GM18907 (cell line): ENCODE data around the gene CASKIN1.
"Not testable (repeated sequence)": the region's sequence is repeated elsewhere in the genome, so short reads cannot be mapped to it uniquely, and the experiment has no call there.

ENCODE experiments used
- ATAC-seq: cut with Tn5 transposase; IDR thresholded peaks from one replicate; pipeline ENCODE4 v1.9.1; 2021; ENCODE audit warnings: mild to moderate bottlenecking, moderate library complexity; ENCODE audit not compliant: unreplicated experiment

Gene CASKIN1, protein sequence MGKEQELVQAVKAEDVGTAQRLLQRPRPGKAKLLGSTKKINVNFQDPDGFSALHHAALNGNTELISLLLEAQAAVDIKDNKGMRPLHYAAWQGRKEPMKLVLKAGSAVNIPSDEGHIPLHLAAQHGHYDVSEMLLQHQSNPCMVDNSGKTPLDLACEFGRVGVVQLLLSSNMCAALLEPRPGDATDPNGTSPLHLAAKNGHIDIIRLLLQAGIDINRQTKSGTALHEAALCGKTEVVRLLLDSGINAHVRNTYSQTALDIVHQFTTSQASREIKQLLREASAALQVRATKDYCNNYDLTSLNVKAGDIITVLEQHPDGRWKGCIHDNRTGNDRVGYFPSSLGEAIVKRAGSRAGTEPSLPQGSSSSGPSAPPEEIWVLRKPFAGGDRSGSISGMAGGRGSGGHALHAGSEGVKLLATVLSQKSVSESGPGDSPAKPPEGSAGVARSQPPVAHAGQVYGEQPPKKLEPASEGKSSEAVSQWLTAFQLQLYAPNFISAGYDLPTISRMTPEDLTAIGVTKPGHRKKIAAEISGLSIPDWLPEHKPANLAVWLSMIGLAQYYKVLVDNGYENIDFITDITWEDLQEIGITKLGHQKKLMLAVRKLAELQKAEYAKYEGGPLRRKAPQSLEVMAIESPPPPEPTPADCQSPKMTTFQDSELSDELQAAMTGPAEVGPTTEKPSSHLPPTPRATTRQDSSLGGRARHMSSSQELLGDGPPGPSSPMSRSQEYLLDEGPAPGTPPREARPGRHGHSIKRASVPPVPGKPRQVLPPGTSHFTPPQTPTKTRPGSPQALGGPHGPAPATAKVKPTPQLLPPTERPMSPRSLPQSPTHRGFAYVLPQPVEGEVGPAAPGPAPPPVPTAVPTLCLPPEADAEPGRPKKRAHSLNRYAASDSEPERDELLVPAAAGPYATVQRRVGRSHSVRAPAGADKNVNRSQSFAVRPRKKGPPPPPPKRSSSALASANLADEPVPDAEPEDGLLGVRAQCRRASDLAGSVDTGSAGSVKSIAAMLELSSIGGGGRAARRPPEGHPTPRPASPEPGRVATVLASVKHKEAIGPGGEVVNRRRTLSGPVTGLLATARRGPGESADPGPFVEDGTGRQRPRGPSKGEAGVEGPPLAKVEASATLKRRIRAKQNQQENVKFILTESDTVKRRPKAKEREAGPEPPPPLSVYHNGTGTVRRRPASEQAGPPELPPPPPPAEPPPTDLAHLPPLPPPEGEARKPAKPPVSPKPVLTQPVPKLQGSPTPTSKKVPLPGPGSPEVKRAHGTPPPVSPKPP (N-terminal part only)

DNA sequence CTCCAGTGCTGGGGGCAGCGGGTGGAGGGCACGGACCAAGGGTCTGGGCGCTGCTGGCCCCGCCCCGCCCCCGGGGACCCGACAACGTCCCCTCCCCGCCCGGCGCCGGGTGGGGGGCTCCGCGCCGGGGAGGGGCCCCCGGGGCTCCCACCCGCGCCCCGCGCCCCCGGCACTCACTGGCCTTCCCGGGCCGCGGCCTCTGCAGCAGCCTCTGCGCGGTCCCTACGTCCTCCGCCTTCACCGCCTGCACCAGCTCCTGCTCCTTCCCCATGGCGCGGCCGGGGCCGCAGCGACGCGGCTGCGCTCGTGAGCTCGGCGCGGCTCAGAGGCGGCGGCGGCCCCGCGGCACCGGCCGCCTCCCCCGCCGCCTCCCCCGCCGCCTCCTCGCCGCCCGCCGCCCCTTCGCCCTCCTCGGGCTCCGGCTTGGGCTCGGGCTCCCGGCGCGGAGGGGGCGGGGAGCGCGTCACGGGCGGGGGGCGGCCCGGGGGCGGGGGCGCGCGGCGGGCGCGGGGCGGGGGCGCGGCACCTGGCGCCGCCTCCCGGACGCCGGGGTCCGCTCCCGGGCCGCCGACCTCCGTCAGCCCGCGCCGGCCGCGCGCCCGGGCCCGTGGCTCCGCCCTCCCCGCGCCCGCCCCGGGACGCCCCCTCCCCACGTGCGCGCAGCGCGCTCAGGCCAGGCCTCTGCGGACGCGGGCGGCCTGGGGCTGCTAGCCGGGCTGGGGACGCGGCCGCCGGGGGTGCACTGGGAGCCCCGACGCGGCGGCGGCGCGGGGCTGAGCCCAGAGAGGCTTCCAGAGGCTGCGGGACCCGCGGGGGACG is at the start of gene CASKIN1:
TSS of gene CASKIN1 (minus strand) at position 444 of the 819 bp plus-strand sequence. CDS start at position 271, 173 bp downstream.
- no peak for ATAC-seq

DNA sequence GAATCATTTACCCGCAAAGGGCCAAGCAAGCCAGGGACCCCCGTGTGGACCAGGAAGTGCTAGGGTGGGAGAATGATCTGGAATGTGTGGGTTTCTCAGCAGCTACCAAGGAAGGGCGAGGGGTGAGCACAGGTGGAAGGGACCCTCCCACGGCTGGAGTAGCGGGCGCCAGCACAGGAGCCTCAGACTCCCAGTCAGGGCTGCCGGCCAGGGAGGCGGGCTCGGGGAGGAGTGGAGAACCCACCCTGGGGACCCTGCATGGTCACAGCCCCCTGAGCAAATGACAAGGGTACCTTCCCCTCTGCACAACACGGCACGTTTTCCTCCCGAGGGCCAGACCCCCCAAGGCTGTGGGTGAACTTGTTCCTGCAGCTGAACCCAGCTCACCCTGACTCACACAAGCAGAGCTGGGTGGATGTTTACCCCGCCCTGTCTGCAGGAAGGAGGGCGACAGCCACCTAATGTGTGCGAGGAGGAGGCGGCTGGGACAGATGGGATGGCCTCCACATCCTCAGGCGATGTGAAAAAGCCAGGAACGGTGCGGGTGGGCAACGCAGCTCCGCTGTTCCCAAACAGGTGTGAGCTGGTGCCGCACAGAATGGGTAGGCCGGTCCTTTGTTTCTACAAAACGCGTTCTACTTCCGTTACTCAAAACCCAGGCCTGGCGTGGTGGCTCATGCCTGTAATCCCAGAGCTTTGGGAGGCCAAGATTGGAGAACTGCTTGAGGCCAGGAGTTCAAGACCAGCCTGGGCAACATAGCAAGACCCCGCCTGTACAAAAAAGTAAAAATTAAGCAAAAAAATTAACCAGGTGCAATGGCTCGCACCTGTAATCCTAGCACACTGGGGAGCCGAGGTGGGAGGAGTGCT is 48.8 kb upstream of the CASKIN1 start:
- ATAC-seq: no peak

DNA sequence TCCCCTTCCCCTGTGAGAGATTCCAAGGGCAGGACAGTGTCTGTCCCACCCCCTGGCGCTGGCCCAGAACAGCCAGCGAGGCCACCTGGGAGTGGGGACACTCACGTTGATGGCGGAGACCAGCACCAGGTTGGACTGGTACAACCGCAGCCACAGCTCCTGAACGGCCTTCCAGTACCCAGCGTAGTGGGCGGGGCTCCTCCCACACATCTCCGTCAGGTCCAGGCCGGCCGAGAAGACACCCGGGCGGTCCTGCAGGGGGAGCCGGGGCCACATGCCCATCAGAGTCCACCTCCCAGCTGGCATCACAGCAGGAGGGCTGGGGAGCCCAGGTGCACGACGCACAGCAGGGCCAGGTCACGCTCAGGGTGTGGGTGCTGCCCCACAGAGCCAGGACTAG is 47.9 kb upstream of the CASKIN1 start:
- ATAC-seq: no peak

DNA sequence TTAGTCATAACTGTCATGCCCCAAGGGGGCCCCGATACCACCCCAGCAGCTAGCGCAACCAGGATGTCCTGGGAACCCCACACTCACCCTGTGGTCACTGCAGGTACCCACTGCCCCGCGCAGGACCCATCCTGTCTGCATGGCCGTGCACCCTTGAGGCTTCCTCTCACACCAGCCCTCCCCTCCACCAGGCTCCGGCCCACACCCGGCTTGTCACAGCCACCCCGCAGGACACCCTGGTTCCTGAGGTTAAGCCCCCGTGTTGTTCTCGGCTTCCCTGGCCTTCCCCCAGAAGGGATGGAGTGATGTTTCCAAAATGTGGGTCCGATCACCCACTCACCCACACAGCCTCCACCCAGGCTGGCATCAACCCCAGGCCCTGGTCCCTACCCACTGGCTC is 47.4 kb upstream of the CASKIN1 start:
- ATAC-seq: no peak

DNA sequence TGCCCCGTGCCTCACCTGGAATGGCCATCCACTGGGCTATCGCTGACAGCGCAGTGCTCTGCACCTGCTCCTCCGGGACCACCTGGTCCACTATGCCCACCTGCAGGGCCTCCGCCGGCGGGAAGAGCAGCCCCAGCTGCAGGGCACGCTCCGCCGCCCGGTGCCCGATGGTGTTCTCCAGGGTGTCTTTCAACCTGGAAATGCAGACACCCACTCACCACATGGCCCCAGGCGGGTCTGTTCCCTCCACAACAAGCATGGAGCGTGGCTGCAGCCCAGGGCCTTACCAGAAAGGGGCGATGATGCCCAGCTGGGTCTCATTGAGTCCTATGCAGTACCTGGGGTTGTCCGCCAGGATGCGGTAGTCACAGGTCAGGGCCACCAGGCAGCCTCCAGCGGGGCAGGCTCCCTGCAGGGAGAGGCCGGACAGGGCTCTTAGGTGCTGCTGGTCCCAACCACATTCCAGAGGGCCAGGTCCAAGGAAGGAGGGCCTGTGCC is 46.7 kb upstream of the CASKIN1 start:
- ATAC-seq: no peak

DNA sequence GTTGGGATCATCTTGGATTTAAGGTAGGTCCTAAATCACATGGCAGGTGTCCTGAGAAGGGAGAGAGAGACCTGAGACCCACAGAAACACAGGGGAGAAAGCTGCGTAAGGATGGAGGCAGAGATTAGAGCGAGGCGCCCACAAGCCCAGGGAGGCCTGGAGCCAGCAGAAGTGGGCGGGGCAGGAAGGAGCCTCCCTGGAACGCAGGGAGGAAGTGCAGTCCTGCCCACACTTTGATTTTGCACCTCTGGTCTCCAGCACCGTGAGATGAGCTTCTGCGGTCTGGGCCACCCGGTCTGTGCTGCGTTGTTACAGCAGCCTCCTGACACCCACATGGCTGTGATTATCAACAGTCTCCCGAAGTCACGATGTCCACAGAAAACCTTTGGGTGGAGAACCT is 46.2 kb upstream of the CASKIN1 start:
- ATAC-seq: no peak

DNA sequence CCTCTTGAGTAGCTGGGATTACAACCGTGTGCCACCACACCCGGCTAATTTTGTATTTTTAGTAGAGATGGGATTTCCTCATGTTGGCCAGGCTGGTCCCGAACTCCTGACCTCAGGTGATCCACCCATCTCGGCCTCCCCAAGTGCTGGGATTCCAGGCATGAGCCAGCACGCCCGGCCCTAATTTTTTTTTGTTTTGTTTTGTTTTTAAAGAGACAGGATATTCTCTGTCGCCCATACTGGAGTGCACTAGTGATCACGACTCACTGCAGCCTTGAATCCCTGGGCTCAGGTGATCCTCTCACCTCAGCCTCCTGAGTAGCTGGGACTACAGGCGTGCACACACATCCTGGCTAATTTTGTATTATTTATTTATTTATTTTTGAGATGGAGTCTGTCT is 43.9 kb upstream of the CASKIN1 start:
- ATAC-seq: not testable (repeated sequence)

DNA sequence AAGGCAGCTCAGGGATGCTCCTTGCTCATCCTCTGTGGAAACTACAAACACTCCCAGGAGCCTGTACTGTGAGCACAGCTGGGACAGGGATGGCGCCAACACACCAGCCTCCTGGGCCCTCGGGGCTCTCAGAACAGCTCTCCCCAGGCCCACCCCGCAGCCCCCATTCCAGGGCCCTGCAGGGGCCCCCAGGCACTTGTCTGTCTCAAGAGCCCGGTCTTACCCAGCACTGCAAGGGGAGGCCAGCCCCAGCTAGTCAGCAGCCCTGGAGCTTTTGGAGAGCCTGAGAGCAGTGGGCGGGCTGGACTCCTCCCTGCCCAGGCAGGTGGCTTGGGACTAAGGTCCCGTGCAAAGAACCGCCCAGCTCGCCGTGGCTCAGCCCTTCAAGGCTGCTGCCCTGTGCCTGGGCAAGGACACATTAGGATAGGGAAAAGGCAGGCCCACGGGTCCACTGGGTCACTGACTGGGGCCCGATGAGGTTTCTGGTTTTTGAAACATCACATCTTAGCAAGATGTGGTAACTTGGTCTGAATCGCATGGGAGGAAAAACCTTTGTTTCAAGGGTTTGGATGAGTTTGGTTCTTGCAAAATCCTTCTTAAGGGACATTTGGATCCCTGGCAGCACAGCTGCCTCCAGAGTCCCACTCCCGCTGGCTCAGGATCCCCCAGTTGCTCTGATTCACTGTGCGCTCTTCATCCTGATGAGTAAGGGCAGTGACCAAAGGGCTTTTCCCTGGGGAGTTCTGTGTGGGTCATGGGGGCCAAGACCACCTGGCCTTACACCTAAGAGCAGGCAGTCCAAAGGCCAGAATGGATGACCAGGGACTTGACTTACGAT is 42.7 kb upstream of the CASKIN1 start:
- no peak for ATAC-seq

DNA sequence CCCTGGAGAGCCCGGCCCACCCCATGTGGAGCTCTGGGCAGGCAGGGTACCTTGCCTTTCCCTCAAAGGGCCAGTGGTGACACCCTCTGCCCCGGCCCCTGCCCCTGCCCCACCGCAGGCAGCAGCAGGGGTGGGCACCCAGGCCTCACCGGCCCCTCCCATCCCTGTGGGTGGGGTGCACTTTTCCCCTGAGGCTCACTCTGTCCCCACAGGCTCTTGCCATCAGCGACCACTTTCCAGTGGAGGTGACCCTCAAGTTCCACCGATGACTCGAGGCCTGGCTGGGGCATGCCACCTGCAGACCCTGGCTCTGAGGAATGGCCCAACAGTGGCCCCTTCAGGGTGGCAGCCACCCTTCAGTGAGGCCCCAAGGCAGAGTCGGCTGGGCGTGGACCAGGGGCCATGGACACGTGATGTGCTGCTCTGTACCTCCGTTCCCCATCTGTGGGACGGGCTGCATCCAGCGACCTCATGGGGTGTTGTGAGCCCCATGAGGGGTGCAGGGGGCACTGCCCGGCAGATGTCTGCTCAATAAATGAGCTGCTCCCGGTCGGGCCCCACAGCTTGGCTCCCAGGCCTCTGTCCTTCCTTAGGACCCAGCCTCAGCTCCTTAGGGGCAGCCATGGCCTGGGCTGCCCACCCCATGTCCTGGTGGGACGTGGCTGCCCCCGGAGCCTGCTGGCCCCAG is 41.9 kb upstream of the CASKIN1 start:
- ATAC-seq: no peak

DNA sequence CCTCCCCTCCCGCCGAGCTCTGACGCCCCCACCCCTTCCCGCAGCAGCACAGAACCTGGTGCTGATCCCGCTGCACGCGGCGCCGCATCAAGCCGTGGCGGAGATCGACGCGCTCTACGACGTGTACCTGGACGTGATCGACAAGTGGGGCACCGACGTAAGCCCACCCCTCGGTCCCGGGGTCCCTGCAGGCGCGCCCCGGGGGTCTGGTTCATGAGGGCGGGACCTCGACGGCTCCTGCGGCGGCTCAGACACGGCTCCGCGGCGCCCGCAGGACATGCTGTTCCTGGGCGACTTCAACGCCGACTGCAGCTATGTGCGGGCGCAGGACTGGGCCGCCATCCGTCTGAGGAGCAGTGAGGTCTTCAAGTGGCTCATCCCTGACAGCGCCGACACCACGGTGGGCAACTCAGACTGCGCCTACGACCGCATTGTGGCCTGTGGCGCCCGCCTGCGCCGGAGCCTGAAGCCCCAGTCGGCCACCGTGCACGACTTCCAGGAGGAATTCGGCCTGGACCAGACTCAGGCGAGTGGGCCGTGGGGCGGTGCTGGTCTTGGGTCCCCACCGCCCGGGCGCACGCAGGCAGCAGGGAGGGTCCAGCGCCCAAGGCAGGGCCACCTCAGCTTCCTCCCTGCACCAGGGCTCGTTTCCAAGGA is 41.2 kb upstream of the CASKIN1 start:
- no peak for ATAC-seq

DNA sequence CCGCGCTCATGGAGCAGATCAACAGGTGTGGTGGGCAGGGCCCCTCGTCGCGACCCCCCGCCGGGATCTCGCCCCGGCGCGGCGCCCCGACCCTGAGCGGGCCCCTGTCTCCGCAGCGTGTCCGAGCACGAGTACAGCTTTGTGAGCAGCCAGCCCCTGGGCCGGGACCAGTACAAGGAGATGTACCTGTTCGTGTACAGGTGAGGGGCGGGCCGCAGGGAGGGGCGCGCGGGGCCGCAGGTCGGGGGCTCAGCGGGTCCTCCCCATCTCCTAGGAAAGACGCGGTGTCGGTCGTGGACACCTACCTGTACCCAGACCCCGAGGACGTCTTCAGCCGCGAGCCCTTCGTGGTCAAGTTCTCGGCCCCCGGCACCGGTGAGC is 40.7 kb upstream of the CASKIN1 start:
- no peak for ATAC-seq

DNA sequence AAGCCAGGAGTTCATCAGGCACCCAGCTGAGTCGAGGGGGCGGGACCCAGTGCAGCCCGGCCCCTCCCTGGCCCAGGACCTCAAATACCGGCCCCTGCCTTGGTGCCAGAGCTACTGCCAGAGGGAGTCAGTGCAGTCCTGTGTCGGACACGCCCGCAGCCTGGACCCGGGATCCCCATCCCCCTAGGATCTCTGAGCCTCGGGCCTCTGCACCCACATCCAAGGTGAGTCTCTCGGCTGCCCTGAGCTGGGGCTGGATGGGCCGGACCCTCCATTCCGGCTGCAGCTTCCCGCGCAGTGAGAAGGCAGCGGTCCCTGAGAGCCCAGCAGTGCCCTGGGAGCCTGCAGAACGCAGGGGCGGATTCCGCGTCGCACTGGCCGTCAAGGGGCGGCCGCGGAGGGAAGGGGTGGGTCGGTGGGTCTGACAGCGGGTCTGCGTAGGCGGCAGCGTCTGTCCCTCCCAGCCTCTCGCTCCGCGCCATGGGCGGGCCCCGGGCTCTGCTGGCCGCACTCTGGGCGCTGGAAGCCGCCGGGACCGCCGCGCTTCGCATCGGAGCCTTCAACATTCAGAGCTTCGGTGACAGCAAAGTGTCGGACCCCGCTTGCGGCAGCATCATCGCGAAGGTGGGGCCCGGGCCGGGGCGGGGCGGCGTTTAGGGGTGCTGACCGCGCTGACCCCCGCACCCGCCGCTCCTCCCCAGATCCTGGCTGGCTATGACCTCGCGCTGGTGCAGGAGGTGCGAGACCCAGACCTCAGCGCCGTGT is 40.1 kb upstream of the CASKIN1 start, which contains the start of gene DNASE1L2:
TSS of gene DNASE1L2 (plus strand) at position 108 of the 765 bp plus-strand sequence. CDS start at position 481, 373 bp downstream.
- ATAC-seq: no peak

DNA sequence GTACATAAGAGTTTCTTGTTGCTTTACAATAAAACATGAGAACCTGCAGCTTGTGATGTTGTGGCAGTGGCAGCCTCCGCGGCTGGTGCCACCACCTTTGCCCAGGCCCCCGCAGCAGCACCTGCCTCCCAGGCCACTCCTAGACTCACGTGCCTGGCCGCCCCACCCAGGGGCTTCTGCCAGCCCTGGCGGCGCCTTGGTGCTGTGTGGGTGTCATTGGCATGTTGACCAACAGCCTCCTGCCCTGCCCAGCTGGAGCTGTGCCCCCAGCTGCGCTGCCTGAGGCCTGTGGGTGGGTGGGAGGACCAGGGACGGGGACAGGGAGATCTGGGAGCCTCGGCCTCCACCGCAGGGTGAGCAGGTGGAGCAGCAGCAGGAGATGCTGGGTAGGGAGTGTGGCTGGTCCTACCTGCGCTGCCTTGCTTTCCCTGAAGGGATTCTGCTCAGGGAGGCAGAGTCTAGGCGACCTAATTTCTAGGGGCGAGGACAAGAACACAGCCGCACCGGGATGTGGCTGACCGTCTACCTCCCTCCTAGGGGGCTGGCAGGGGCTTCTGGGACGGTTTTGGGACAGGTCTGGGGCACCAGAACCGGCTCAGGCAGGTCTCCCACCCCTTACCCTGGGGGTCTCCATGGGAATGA is 39.4 kb upstream of the CASKIN1 start:
- no peak for ATAC-seq

DNA sequence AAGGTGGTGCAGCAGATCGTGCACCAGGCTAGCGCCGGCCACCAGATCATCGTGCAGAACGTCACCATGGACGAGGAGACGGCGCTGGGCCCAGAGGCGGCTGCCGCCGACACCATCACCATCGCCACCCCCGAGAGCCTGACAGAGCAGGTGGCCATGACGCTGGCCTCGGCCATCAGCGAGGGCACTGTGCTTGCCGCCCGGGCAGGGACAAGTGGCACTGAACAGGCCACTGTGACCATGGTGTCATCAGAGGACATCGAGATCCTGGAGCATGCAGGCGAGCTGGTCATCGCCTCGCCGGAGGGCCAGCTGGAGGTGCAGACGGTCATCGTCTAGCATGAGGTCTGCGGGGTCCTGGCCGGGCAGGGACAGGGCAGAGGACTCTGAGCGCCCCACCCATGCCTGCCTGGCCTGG is 38.8 kb upstream of the CASKIN1 start:
- ATAC-seq: no peak

DNA sequence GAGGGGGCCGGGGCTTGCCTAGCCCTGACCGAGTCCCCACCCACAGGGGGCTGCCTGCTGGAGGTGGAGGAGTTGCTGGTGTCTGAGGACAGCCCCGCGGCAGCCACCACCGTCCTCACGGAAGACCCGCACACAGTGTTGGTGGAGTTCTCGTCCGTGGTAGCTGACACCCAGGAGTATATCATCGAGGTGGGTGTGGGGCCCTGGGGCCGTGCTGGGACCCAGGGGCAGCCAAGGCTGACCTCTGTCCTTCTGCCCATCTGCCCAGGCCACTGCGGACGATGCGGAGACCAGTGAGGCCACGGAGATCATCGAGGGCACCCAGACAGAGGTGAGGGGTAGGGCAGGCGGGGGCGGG is 38.4 kb upstream of the CASKIN1 start:
- ATAC-seq: no peak
